Measurements from ENCODE around the gene RBM38.

The RBM38 gene

GRCh38 chr20:57390604-57391438 lies at the start of gene RBM38:
TSS of gene RBM38 (plus strand) at chr20:57391396. CDS start at chr20:57391582, 186 bp downstream.
- CTCF ChIA-PET = interaction anchor here (0.9 to 1.5 kb wide), 2 partner anchors 9 to 108 kb away, joined by 5 to 7 read pairs; no protein-coding TSS in a partner anchor
- POLR2A ChIA-PET = interaction anchor here (1.0 to 1.2 kb wide), 3 partner anchors 11 to 45 kb away, joined by 3 to 4 read pairs (median 4); no protein-coding TSS in a partner anchor
- Histone ChIP-seq H3K27ac (ENCODE audit: extremely low read depth, low read depth, low read length) (peak within 1 kb of the TSS; percentile 74; the same call in 1 of the 2 replicates), H3K36me3 (ENCODE audit: control insufficient read depth in 2 of 2, insufficient read depth in 1 of 2, low read length in 2 of 2) (peaks cover 0 to 35% of the 10 kb centered on the region in 2 experiments; a peak in 1 of 3 replicates), H3K4me3 (ENCODE audit: low read depth, low read length) (peak within 1 kb of the TSS; percentile 73), H3K4me1 (ENCODE audit: control insufficient read depth, insufficient read depth, low read length) (no peaks in the 10 kb centered on the region; the same call in 1 of the 2 replicates), H3K9me3 (ENCODE audit: control insufficient read depth, insufficient read depth, low read depth, low read length) (no peaks in the 10 kb centered on the region)
- TF ChIP-seq ZBTB1 (tag by site-specific recombination; IDR thresholded peaks at IDR 0.05) (no peak), ZNF398 (tag by site-specific recombination; IDR thresholded peaks at IDR 0.05) (no peak), GFI1B (tag by site-specific recombination; IDR thresholded peaks at IDR 0.05) (no peak), ZNF292 (tag by site-specific recombination; IDR thresholded peaks at IDR 0.05; ENCODE audit: borderline replicate concordance, low read depth) (no peak), PRDM1 (tag by site-specific recombination; IDR thresholded peaks at IDR 0.05) (no peak), KLF10 (tag by site-specific recombination; IDR thresholded peaks at IDR 0.05) (no peak), TCF7L2 (IDR thresholded peaks at IDR 0.05; ENCODE audit: borderline replicate concordance, low read depth, low read length) (no peak), ZNF654 (tag by site-specific recombination; IDR thresholded peaks at IDR 0.05; ENCODE audit: low read depth) (no peak), ZNF24 (tag by site-specific recombination; IDR thresholded peaks at IDR 0.05) (no peak), ZBTB26 (tag by site-specific recombination; optimal IDR thresholded peaks at IDR 0.05) (peak; percentile 63), CTCF (tag by site-specific recombination; IDR thresholded peaks at IDR 0.05) (no peak), BCL11B (tag by site-specific recombination; IDR thresholded peaks at IDR 0.05; ENCODE audit: low read depth) (no peak), ZNF645 (tag by site-specific recombination; IDR thresholded peaks at IDR 0.05) (no peak), ZNF660 (tag by site-specific recombination; IDR thresholded peaks at IDR 0.05) (no peak), IKZF3 (tag by site-specific recombination; IDR thresholded peaks at IDR 0.05) (no peak), ZNF624 (tag by site-specific recombination; IDR thresholded peaks at IDR 0.05) (no peak), ZBTB8A (tag by site-specific recombination; IDR thresholded peaks at IDR 0.05) (peak; percentile 90), ZNF37A (tag by site-specific recombination; IDR thresholded peaks at IDR 0.05) (no peak), KLF9 (tag by site-specific recombination; IDR thresholded peaks at IDR 0.05; ENCODE audit: low read depth) (peak; percentile 41; the same call in 1 of the 2 replicates), HOXD13 (CRISPR knock-in tag; IDR thresholded peaks at IDR 0.05; ENCODE audit: borderline replicate concordance) (no peak), KLF17 (tag by site-specific recombination; IDR thresholded peaks at IDR 0.05) (no peak), ZNF501 (tag by site-specific recombination; IDR thresholded peaks at IDR 0.05) (no peak), ZNF211 (tag by site-specific recombination; IDR thresholded peaks at IDR 0.05; ENCODE audit: low read depth) (no peak), ZNF394 (tag by site-specific recombination; IDR thresholded peaks at IDR 0.05; ENCODE audit: borderline replicate concordance) (no peak), TSHZ1 (tag by site-specific recombination; IDR thresholded peaks at IDR 0.05; ENCODE audit: borderline replicate concordance) (no peak), SP3 (tag by site-specific recombination; IDR thresholded peaks at IDR 0.05) (peak; percentile 42)
